ENCODE data around the gene GRK5. TPM values are rescaled to one million over a fixed set of nuclear protein-coding genes. Genes with fewer than 3 reads are reported as not detected.

Gene GRK5
- total RNA-seq, 1 donor from 2014 or later: 68.7 TPM

DNA sequence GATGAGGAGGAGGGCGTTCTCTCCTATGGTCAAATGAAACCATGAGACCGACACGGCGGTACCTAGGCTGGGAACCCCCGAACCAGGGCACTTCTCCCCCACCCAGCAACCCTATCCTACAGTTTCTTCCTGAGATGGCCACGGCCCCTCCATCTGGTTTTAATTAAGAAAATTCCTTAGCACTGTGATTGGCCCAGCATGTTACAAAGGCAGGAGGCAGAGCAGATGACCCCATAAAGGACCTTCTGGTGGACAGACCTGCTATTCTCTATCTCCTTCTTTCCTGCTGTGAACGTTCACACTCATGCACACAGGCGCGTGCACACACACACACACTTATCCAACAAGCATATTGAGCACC, 205.7 kb downstream of the GRK5 start:
- Histone ChIP-seq H3K27me3 (ENCODE audit: low read depth) (no peaks in the 10 kb centered on the region), H3K4me3 (no peak overlapping the region), H3K36me3 (no peaks in the 10 kb centered on the region), H3K27ac (peak overlapping the region; percentile 77), H3K4me1 (peaks cover 42% of the 10 kb centered on the region), H3K9me3 (no peaks in the 10 kb centered on the region)
- ATAC-seq (no peak), DNase-seq (no peak)
- intact Hi-C loops (cut with DNase I): no loop called here
- TF ChIP-seq, protein P1, sequence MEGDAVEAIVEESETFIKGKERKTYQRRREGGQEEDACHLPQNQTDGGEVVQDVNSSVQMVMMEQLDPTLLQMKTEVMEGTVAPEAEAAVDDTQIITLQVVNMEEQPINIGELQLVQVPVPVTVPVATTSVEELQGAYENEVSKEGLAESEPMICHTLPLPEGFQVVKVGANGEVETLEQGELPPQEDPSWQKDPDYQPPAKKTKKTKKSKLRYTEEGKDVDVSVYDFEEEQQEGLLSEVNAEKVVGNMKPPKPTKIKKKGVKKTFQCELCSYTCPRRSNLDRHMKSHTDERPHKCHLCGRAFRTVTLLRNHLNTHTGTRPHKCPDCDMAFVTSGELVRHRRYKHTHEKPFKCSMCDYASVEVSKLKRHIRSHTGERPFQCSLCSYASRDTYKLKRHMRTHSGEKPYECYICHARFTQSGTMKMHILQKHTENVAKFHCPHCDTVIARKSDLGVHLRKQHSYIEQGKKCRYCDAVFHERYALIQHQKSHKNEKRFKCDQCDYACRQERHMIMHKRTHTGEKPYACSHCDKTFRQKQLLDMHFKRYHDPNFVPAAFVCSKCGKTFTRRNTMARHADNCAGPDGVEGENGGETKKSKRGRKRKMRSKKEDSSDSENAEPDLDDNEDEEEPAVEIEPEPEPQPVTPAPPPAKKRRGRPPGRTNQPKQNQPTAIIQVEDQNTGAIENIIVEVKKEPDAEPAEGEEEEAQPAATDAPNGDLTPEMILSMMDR (IDR thresholded peaks at IDR 0.05): no peak

DNA sequence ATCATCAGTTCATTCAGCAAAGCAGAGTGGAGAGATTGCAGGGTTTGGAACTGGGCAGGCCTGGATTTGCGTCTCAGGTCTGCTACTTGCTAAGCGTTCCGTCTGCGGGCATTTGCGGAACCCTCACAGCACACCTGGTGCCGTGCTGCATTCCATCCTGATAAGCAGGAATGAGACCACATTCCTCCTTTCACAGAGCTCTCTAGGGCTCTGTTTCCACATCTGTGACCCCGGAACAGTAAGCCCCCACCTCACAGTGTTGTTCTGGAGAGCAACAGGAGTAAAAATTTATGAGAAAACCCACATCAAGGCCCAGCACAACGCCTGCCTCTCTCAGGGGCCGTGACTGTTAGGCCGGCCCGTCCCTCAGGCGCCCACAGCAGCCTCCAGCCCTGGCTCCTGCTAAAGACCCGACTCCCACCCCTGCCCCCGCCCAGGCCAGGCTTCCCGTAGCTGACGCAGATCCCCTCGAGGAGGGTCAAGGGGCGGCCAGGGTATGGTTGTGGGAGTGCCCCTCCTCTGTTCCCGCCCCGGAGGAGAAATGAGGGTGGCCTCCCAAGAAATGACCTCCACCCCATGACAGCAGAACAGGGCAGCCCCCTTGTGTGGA, 206.2 kb downstream of the GRK5 start:
- Histone ChIP-seq H3K9me3 (no peaks in the 10 kb centered on the region), H3K4me1 (peaks cover 42% of the 10 kb centered on the region), H3K36me3 (no peaks in the 10 kb centered on the region), H3K4me3 (no peak overlapping the region), H3K27me3 (ENCODE audit: low read depth) (no peaks in the 10 kb centered on the region), H3K27ac (peak overlapping the region; percentile 77)
- intact Hi-C loops (cut with DNase I): no loop called here
- DNase-seq: no peak
- ATAC-seq: peak; percentile 33 to 51
- TF ChIP-seq, protein P1 (IDR thresholded peaks at IDR 0.05): no peak

- DNase-seq (no peak), ATAC-seq (peak; percentile 30 to 38)
- Histone ChIP-seq H3K27ac (peak overlapping the region; percentile 77), H3K36me3 (no peaks in the 10 kb centered on the region), H3K9me3 (no peaks in the 10 kb centered on the region), H3K4me1 (peaks cover 39% of the 10 kb centered on the region), H3K4me3 (no peak overlapping the region), H3K27me3 (ENCODE audit: low read depth) (no peaks in the 10 kb centered on the region)
- intact Hi-C loops (cut with DNase I): no loop called here
- TF ChIP-seq, protein P1 (IDR thresholded peaks at IDR 0.05): no peak
These were observed 206.8 kb downstream of the GRK5 start for GRCh38 chr10:119414081-119414611.

DNA sequence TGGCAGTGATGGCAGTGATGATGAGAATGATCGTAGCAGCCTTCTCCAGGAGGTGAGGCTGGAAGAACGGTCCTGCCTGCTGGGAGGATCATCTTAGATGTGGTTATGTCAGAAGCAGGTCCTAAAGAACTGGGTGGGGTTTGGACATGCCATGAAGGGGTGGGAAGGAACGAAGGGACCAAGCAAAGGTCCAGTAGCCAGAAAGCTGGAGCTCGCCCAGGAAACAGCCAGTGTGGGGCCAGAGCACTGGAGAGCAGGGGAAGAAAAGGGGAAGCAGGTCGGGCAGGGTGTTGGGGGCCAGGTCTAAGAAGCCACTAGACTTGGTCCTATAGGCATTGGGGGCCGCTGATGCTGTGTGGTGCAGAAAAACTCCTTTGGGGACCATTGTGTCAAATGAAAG, 207.8 kb downstream of the GRK5 start:
- H3K27me3 ChIP-seq (ENCODE audit: low read depth): no peaks in the 10 kb centered on the region
- peaks cover 35% of the 10 kb centered on the region for H3K4me1 ChIP-seq
- intact Hi-C loops (cut with DNase I): no loop called here
- H3K36me3 ChIP-seq: no peaks in the 10 kb centered on the region
- no peaks in the 10 kb centered on the region for H3K9me3 ChIP-seq
- no peak for ATAC-seq
- TF ChIP-seq, protein P1 (IDR thresholded peaks at IDR 0.05): no peak
- no peak overlapping the region for H3K27ac ChIP-seq
- H3K4me3 ChIP-seq: no peak overlapping the region
- no peak for DNase-seq

GRCh38 chr10:119415536-119416503, 208.4 kb downstream of the GRK5 start:
- H3K36me3 ChIP-seq: no peaks in the 10 kb centered on the region
- no peaks in the 10 kb centered on the region for H3K9me3 ChIP-seq
- H3K4me1 ChIP-seq: peaks cover 35% of the 10 kb centered on the region
- H3K27me3 ChIP-seq (ENCODE audit: low read depth): no peaks in the 10 kb centered on the region
- H3K27ac ChIP-seq: no peak overlapping the region
- intact Hi-C loops (cut with DNase I): no loop called here
- no peak overlapping the region for H3K4me3 ChIP-seq
- TF ChIP-seq, protein P1 (IDR thresholded peaks at IDR 0.05): no peak
- DNase-seq: no peak
- ATAC-seq: no peak
